Lung (tissue), 12 donors: ENCODE data around the gene SLC41A2. TPM values are rescaled to one million over a fixed set of nuclear protein-coding genes. Genes with fewer than 3 reads are reported as not detected.

Experiments used
- ATAC-seq: fragments of 200-7000 bp; cut with Tn5 transposase; one replicate; pipeline ENCODE4 v1.9.1; 2020; ENCODE audit warnings: moderate number of reproducible peaks; ENCODE audit not compliant: insufficient read depth, low FRiP score
- DNase-seq, 3 donors: peaks; one replicate each; pipeline ENCODE4 v3.0.0-alpha.2; 2013 to 2017
- H3K27ac ChIP-seq, 2 donors: one replicate each; pipeline ENCODE4 v1.5.1; 2013; ENCODE audit warnings: mild to moderate bottlenecking in 2 of 2, moderate library complexity in 2 of 2, control low read depth in 1 of 2, inconsistent platforms in 1 of 2, low read depth in 1 of 2, low read length in 1 of 2
- H3K27me3 ChIP-seq, 3 donors: one replicate each; pipeline ENCODE4 v1.5.1; 2013; ENCODE audit warnings: low read length in 2 of 3; ENCODE audit not compliant: control insufficient read depth in 3 of 3, insufficient read depth in 3 of 3
- H3K36me3 ChIP-seq, 4 donors: one replicate each; pipeline ENCODE4 v1.5.1; 2013; ENCODE audit warnings: low read length in 4 of 4, mild to moderate bottlenecking in 1 of 4, moderate library complexity in 1 of 4; ENCODE audit not compliant: control insufficient read depth in 4 of 4, insufficient read depth in 4 of 4
- H3K4me1 ChIP-seq, 5 donors: one replicate each; pipeline ENCODE4 v1.5.1; 2013; ENCODE audit warnings: low read length in 5 of 5, mild to moderate bottlenecking in 2 of 5, moderate library complexity in 1 of 5; ENCODE audit not compliant: control insufficient read depth in 5 of 5, insufficient read depth in 5 of 5
- H3K4me3 ChIP-seq: one replicate; pipeline ENCODE4 v1.5.1; 2013; ENCODE audit warnings: mild to moderate bottlenecking, control low read depth, moderate library complexity
- H3K9ac ChIP-seq, 2 donors: one replicate each; pipeline ENCODE4 v1.5.1; 2013; ENCODE audit warnings: low read length in 2 of 2, control low read depth in 1 of 2; ENCODE audit not compliant: insufficient read depth in 1 of 2
- H3K9me3 ChIP-seq, 4 donors: one replicate each; pipeline ENCODE4 v1.5.1; 2013; ENCODE audit warnings: low read length in 3 of 4, mild to moderate bottlenecking in 1 of 4, moderate library complexity in 1 of 4; ENCODE audit not compliant: control insufficient read depth in 4 of 4, insufficient read depth in 3 of 4
- WGBS, 2 donors: extraction: QIAGEN DNeasy Blood & Tissue Kit; methylation state at CpG; one replicate each; pipeline ENCODE4 v1.1.7; 2013; 5-methylcytosine and 5-hydroxymethylcytosine counted together
- polyA plus RNA-seq, 2 donors: library from polyadenylated mRNA; stranded (reverse); fragments of 200-250 nt; gene quantifications; one replicate each; pipeline ENCODE4 v1.2.1, GENCODE V29; 2013
- total RNA-seq, 2 donors: library from RNA; depleted of rRNA in 1 of 2; stranded (reverse); fragments of >200 nt in 1 of 2; gene quantifications; one replicate each; pipeline ENCODE4 v1.2.1, GENCODE V29; 2014 to 2021
- TF ChIP-seq, protein P1 (sequence below): IDR thresholded peaks from 2 replicates; pipeline ENCODE4 v1.5.1; 2012; ENCODE audit warnings: mild to moderate bottlenecking; ENCODE audit errors: control extremely low read depth, extremely low read depth
- donor health status: control.
- donor health status: control.
- donor health status: Bipolar disorder and iron deficiency.
- donor health status: healthy.
- donor health status: DM: yes; HTN: yes; CAD: no.

The SLC41A2 gene
- total and polyA plus RNA-seq, 4 donors, result 6.2 to 64.7 (median 24.7) TPM

DNA sequence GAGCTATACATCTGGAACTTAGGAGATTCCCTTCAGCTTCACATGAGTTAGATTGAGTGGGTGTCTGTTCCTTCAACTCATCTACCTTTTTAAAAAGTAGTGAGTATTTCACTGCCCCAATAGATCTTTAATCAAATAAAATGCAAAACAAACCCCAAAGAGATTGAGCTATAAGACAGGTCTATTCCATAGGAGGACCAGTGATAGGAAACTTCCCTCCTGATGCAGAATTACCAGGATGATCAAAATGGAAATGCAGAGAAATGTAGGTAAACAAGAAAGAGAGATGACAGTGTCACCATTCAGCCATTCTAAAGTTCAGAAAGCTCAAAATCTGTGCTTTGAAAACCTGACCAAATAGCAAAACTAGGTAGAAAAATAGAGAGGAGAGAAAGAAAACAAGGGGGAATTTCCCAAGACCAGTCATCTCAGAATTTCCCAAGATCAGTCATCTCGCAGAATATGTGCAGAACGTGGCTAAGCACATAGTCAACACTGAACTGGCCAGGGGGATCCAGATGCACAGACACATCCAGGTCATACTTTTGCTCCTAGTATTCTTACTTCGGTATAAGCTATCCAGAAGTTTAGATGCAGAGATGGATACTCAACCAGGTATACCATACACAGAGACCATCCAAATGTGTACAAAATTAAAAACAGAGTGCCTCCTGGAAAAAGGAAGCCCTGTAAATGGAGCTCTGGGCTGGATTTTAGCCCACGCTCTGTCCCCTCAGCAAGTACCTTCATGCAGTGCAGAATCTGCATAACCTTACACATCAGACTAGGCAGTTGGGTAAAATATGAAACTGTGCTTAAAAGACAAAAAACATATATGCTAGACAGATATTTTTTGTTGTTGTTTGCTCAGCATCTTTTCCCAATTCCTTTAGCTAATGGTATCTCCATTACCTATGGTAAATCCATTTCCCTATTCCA lies 27.4 kb downstream of the SLC41A2 start:
- H3K36me3 ChIP-seq, result no peaks in the 10 kb centered on the region
- no peak for DNase-seq
- no peak for ATAC-seq
- H3K9ac ChIP-seq, result no peak overlapping the region
- no peaks in the 10 kb centered on the region for H3K4me1 ChIP-seq
- WGBS, 2 donors, result 80 to 89% methylated on average over 4 of the region's 4 CpGs
- TF ChIP-seq, protein P1, sequence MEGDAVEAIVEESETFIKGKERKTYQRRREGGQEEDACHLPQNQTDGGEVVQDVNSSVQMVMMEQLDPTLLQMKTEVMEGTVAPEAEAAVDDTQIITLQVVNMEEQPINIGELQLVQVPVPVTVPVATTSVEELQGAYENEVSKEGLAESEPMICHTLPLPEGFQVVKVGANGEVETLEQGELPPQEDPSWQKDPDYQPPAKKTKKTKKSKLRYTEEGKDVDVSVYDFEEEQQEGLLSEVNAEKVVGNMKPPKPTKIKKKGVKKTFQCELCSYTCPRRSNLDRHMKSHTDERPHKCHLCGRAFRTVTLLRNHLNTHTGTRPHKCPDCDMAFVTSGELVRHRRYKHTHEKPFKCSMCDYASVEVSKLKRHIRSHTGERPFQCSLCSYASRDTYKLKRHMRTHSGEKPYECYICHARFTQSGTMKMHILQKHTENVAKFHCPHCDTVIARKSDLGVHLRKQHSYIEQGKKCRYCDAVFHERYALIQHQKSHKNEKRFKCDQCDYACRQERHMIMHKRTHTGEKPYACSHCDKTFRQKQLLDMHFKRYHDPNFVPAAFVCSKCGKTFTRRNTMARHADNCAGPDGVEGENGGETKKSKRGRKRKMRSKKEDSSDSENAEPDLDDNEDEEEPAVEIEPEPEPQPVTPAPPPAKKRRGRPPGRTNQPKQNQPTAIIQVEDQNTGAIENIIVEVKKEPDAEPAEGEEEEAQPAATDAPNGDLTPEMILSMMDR, result no peak
- no peak overlapping the region for H3K27ac ChIP-seq
- no peak overlapping the region for H3K4me3 ChIP-seq
- H3K27me3 ChIP-seq, result peaks cover 0 to 2% (median 0%) of the 10 kb centered on the region in 3 donors
- no peaks in the 10 kb centered on the region for H3K9me3 ChIP-seq

DNA sequence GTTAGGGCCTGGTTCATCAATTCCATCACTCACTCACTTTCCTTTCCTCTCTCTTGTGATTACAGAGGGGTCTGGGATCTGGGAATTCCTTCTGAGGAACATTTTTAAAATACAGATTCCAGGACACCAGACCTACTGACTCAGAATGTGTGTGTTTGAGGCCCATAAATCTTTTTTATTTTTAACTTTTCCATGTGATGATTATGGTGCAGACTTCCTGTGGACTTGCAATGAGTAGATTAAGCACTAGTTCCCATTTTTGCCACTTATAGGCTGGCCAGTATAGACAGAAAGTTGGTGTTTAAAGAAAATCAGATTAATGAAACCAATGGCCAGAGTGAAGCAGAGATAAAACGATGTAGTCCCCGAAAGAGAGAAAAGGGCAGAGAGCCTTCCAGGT lies 28.1 kb downstream of the SLC41A2 start:
- peaks cover 0 to 2% (median 0%) of the 10 kb centered on the region in 3 donors for H3K27me3 ChIP-seq
- no peaks in the 10 kb centered on the region for H3K4me1 ChIP-seq
- H3K27ac ChIP-seq, result no peak overlapping the region
- DNase-seq (no peak), ATAC-seq (no peak)
- no peaks in the 10 kb centered on the region for H3K36me3 ChIP-seq
- 5 to 32% methylated on average over 2 of the region's 2 CpGs for WGBS, 2 donors
- no peak overlapping the region for H3K9ac ChIP-seq
- no peaks in the 10 kb centered on the region for H3K9me3 ChIP-seq
- no peak overlapping the region for H3K4me3 ChIP-seq
- TF ChIP-seq, protein P1, result no peak

DNA sequence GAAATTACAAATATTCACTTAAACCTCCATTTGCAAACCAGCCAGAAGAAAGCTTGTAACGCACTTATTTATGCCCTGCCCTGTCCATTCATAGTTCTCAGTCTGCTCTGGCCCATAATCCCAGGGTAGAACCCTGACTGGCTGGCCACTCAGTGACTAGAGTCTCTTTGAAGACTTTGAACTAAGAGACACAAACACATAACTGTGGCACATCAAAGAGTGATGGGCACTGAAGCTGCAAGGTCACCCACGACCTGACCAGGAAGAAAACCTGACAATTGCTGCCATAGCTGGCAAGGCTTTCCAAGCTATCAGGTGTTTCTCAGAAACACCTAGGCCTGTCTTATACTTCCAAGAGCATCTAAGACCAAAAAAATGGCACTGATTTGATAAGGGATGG lies 28.7 kb downstream of the SLC41A2 start:
- no peak for DNase-seq
- TF ChIP-seq, protein P1, result no peak
- Histone ChIP-seq H3K36me3 (no peaks in the 10 kb centered on the region), H3K9me3 (no peaks in the 10 kb centered on the region), H3K27me3 (peaks cover 0 to 2% (median 0%) of the 10 kb centered on the region in 3 donors), H3K9ac (no peak overlapping the region), H3K27ac (no peak overlapping the region), H3K4me1 (no peaks in the 10 kb centered on the region), H3K4me3 (no peak overlapping the region)
- no peak for ATAC-seq
- WGBS, 2 donors, result 83 to 85% methylated on average over 2 of the region's 2 CpGs
